Stomach smooth muscle (tissue), 2 donors: Measurements from ENCODE around the gene ENTHD1.
"Not testable (repeated sequence)": the region's sequence is repeated elsewhere in the genome, so short reads cannot be mapped to it uniquely, and the experiment has no call there.

Source experiments
- H3K27ac ChIP-seq: one replicate; pipeline ENCODE4 v1.7.0; 2013; ENCODE audit warnings: mild to moderate bottlenecking, low read length, inconsistent platforms
- H3K27me3 ChIP-seq, 2 donors: one replicate each; pipeline ENCODE4 v1.7.0; 2013; ENCODE audit warnings: low read length in 2 of 2; ENCODE audit not compliant: insufficient read depth in 2 of 2, control insufficient read depth in 1 of 2
- H3K36me3 ChIP-seq, 2 donors: one replicate each; pipeline ENCODE4 v1.7.0; 2013; ENCODE audit warnings: low read length in 2 of 2; ENCODE audit not compliant: control insufficient read depth in 2 of 2, insufficient read depth in 2 of 2
- H3K4me1 ChIP-seq: one replicate; pipeline ENCODE4 v1.7.0; 2013; ENCODE audit warnings: low read length; ENCODE audit not compliant: control insufficient read depth, insufficient read depth
- H3K4me3 ChIP-seq, 2 donors: one replicate each; pipeline ENCODE4 v1.7.0; 2013; ENCODE audit warnings: low read length in 2 of 2
- H3K9ac ChIP-seq, 2 donors: one replicate each; pipeline ENCODE4 v1.7.0; 2013; ENCODE audit warnings: low read length in 2 of 2, mild to moderate bottlenecking in 1 of 2
- H3K9me3 ChIP-seq, 2 donors: one replicate each; pipeline ENCODE4 v1.7.0; 2013; ENCODE audit warnings: low read length in 2 of 2; ENCODE audit not compliant: control insufficient read depth in 2 of 2
- donor health status: healthy.
- donor health status: Pancreatic carcinoma.

Gene ENTHD1

GRCh38 chr22:39910876-39911613 is 17.5 kb upstream of the ENTHD1 start:
- no peak overlapping the region for H3K27ac ChIP-seq
- peaks cover 7 to 12% of the 10 kb centered on the region in 2 donors for H3K27me3 ChIP-seq
- no peaks in the 10 kb centered on the region for H3K4me1 ChIP-seq
- H3K36me3 ChIP-seq, result no peaks in the 10 kb centered on the region
- H3K9me3 ChIP-seq, result no peaks in the 10 kb centered on the region
- H3K9ac ChIP-seq, result no peak overlapping the region
- H3K4me3 ChIP-seq, result no peak overlapping the region

GRCh38 chr22:39908737-39909136 is 15.2 kb upstream of the ENTHD1 start:
- Histone ChIP-seq H3K27ac (no peak overlapping the region), H3K27me3 (peaks cover 5 to 12% of the 10 kb centered on the region in 2 donors), H3K9ac (no peak overlapping the region), H3K36me3 (no peaks in the 10 kb centered on the region), H3K4me3 (no peak overlapping the region), H3K9me3 (no peaks in the 10 kb centered on the region), H3K4me1 (no peaks in the 10 kb centered on the region)

- H3K9ac ChIP-seq, result no peak overlapping the region
- no peaks in the 10 kb centered on the region for H3K36me3 ChIP-seq
- no peak overlapping the region for H3K4me3 ChIP-seq
- H3K4me1 ChIP-seq, result no peaks in the 10 kb centered on the region
- no peaks in the 10 kb centered on the region for H3K9me3 ChIP-seq
- H3K27ac ChIP-seq, result no peak overlapping the region
- peaks cover 5 to 10% of the 10 kb centered on the region in 2 donors for H3K27me3 ChIP-seq
Measured at GRCh38 chr22:39908136-39908535, 14.6 kb upstream of the ENTHD1 start.

- peaks cover 4 to 8% of the 10 kb centered on the region in 2 donors for H3K27me3 ChIP-seq
- no peak overlapping the region for H3K9ac ChIP-seq
- H3K9me3 ChIP-seq, result no peaks in the 10 kb centered on the region
- no peaks in the 10 kb centered on the region for H3K36me3 ChIP-seq
- no peak overlapping the region for H3K4me3 ChIP-seq
- H3K4me1 ChIP-seq, result no peaks in the 10 kb centered on the region
- H3K27ac ChIP-seq, result no peak overlapping the region
Measured at GRCh38 chr22:39907605-39908097, 14.1 kb upstream of the ENTHD1 start.

- no peaks in the 10 kb centered on the region for H3K36me3 ChIP-seq
- H3K9ac ChIP-seq, result no peak overlapping the region
- peaks cover 0 to 5% of the 10 kb centered on the region in 2 donors for H3K27me3 ChIP-seq
Measured at GRCh38 chr22:39907047-39907446, 13.5 kb upstream of the ENTHD1 start.

GRCh38 chr22:39906207-39906606 is 12.6 kb upstream of the ENTHD1 start:
- Histone ChIP-seq H3K9ac (no peak overlapping the region), H3K4me1 (no peaks in the 10 kb centered on the region), H3K9me3 (no peaks in the 10 kb centered on the region), H3K36me3 (no peaks in the 10 kb centered on the region), H3K4me3 (no peak overlapping the region), H3K27me3 (peaks cover 0 to 7% of the 10 kb centered on the region in 2 donors), H3K27ac (no peak overlapping the region)

More at GRCh38 chr22:39907047-39907446, 13.5 kb upstream of the ENTHD1 start:
- Histone ChIP-seq H3K27ac (no peak overlapping the region), H3K9me3 (no peaks in the 10 kb centered on the region), H3K4me3 (no peak overlapping the region), H3K4me1 (no peaks in the 10 kb centered on the region)

- Histone ChIP-seq H3K4me1 (no peaks in the 10 kb centered on the region), H3K9me3 (no peaks in the 10 kb centered on the region), H3K36me3 (no peaks in the 10 kb centered on the region), H3K4me3 (no peak overlapping the region), H3K27ac (no peak overlapping the region), H3K27me3 (peaks cover 0 to 7% of the 10 kb centered on the region in 2 donors), H3K9ac (no peak overlapping the region)
Measured at GRCh38 chr22:39905687-39906086, 12.1 kb upstream of the ENTHD1 start.

- Histone ChIP-seq H3K4me1 (no peaks in the 10 kb centered on the region), H3K27ac (no peak overlapping the region), H3K4me3 (no peak overlapping the region)
Measured at GRCh38 chr22:39904862-39905261, 11.3 kb upstream of the ENTHD1 start.

GRCh38 chr22:39904024-39904423 is 10.5 kb upstream of the ENTHD1 start:
- not testable (repeated sequence) for H3K9ac ChIP-seq, H3K9me3 ChIP-seq, H3K27ac ChIP-seq, H3K4me3 ChIP-seq, H3K4me1 ChIP-seq, H3K27me3 ChIP-seq, H3K36me3 ChIP-seq

More at GRCh38 chr22:39904862-39905261, 11.3 kb upstream of the ENTHD1 start:
- H3K36me3 ChIP-seq, result no peaks in the 10 kb centered on the region
- H3K27me3 ChIP-seq, result peaks cover 0 to 4% of the 10 kb centered on the region in 2 donors
- no peaks in the 10 kb centered on the region for H3K9me3 ChIP-seq
- H3K9ac ChIP-seq, result no peak overlapping the region

GRCh38 chr22:39901565-39902146 is 8.1 kb upstream of the ENTHD1 start:
- Histone ChIP-seq H3K4me1 (no peaks in the 10 kb centered on the region), H3K9me3 (no peaks in the 10 kb centered on the region), H3K27ac (no peak overlapping the region), H3K9ac (no peak overlapping the region), H3K36me3 (no peaks in the 10 kb centered on the region), H3K4me3 (no peak overlapping the region), H3K27me3 (peaks cover 0 to 4% of the 10 kb centered on the region in 2 donors)
